Measurements from ENCODE around the gene RHBG.
A peak's percentile ranks its signal among the peaks of the same experiment; 100 is the strongest.

Gene RHBG

DNA sequence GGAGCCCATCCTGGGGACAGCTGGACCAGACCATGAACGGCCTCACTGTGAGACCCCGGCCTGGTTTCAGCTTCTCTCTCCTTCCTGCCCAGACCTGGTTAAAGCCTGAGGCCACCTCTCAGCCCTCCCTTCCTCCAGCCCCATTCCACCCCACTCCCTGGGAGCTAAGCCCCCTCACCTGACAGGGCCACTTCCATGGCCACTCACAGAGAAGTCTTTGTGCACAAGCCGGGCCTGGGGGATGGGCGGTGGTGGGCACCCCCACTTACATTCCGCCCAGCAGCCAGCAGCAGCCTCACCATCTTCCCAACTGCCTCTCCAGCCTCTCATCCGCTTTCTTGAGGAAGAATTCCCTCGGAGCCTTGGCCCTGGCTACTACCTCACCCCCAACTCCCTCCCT is 40.4 kb downstream of the RHBG start:
- DNase-seq = no peak

DNA sequence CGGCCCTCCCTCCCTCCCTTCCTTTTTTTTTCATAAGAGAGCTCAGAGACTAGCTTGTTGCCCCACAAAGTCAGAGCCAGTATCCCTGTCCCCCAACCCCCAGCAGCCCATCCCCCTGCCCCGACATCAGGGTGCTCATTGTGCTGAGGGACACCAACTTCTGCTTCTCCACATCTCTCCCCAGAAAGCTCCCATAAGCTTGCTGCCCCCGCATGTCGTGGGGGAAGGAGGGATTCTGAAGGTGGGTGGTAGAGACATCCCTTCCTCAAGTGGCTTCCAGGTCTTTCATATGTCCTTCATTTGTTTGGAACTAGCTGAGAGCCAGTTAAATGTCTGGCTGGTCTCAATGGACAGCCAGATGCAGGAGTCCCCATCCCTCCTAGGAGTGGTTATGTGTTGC is 41.2 kb downstream of the RHBG start:
- no peak for DNase-seq

DNA sequence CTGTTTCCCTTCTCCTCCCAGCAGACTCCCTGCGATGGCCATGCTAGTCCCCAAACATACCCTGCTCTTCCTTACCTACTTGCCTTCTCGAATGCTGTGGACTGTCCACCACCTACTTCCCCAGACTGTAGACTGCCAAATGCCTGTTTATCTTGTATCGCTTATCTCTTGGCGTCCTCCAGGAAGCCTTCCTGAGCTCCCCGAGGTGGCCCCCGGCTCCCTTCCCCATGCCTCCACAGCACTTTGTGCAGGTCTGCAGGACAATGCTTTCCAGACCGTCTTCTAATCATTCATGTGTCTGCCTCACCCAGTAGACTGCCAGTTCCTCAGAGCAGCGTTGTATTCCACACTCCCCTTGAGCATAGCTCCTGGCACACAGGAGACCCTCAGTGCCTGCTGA is 41.7 kb downstream of the RHBG start:
- DNase-seq = no peak

DNA sequence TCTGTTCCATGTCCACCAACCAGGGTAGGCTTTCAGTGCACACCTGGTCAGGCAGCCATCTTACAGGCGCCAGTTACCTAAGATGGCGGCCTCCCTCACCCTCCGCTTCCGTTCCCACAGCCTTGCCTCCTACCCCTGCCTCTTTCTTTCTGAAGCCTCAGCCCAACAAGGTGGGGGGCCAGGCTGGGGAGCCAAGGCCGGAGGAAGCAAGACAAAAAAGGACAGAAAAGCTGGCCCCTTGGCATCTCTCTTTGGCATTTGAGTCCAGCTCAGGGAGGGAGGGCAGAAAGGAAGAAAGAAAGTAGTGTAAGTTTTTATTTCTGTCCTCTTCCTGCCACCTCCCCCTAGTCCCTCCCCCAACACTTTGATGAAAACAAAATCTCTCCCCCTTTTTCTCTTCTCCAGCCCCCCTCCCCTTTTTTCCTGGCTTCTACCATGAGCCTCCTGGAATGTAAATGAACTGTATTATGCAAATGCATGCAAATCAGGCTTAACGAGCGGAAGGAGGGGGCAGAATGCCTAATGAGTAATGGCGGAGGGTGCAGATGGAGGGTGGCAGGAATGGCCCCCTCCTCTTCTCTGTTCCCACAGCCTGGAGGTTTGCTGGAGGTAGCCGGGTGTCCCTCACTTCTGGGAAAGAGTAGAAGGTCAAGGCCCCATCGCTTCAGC is 43.8 kb downstream of the RHBG start:
- DNase-seq = no peak

DNA sequence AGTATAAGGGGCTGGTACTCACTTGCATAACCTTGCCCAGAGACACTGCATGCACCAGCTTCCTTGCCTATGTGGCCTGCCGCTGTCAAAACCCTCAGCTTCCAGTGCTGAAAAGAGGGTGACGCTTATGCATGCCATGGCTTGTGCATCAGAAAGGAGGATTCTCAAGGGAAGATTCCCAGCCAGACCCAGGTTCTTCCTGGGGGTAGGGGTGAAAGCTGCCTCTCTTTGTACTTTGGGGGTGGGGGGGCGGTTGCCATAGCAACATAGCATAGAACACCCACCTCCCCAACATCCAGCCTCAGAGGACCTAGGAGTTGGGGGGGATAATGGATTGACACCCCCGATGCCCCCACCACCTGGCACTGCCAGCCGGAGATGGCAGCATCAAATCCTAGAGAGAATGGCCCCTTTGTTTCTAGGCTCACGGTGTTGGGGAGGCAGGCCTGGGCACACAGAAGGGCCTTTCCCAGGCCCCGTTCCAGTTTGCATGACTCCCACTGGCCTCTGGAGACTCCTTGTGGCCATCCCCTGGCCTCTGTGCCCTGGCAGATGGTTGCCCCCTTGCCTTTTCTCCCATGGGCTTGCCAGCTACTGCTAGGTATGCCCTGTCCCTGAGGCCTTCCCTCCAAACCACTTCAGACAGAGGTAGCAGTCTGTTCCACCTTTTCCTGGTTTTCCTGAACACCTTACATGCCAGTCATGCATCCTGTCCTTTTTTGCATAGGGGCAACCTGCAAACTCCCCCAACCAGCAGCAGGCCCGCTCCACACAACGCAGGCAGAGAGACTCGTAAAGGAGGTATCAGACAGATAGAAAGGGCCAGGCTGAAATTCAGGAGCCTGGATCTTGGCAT is 44.6 kb downstream of the RHBG start:
- no peak for DNase-seq

DNA sequence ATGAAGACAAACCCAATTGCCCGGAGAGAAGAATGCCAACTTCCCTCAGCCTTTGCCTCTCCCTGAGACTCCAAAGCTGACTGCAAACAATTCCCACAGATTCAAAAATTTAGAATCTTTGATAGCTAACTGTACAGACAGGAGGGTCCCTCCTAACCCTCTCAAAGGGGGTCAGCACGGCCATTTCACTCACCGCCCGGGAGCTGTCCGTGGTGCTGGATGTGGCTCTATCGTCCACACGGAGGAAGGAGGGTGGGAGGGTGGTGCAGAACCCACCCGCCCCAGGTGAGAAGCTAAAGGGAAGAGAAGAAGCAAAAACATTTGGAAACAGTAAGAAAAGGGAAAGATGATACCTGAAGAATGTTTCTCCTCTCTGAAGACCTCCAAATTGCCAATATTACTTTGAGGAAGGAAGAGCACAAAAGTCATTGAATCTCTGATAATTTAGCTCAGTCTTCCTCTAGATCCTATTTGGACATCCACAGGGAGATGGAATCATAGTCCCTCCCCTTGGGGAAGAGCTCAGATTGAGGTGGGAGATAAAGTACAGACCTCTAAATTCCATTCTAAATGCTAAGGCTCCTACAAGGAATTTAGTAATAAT is 45.6 kb downstream of the RHBG start:
- no peak for DNase-seq

DNA sequence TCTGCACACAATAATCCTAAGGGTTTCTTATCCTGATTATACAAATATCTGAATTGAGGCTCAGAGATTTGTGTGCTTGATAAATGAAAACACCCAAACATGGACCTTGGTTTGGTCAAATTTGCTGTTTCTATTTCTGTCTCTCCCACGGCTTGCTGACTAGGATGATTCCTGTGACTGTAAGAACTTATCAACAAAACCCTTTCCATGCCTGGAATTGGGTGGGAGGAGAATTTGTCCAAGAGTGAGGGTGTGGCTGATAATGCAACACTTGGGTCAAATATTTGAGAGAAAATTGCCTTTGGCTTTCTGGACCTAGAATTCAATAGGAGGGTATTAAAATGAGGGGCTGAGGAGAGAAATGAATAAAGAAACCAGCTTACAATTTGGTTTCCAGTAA is 48.0 kb downstream of the RHBG start:
- DNase-seq = no peak

DNA sequence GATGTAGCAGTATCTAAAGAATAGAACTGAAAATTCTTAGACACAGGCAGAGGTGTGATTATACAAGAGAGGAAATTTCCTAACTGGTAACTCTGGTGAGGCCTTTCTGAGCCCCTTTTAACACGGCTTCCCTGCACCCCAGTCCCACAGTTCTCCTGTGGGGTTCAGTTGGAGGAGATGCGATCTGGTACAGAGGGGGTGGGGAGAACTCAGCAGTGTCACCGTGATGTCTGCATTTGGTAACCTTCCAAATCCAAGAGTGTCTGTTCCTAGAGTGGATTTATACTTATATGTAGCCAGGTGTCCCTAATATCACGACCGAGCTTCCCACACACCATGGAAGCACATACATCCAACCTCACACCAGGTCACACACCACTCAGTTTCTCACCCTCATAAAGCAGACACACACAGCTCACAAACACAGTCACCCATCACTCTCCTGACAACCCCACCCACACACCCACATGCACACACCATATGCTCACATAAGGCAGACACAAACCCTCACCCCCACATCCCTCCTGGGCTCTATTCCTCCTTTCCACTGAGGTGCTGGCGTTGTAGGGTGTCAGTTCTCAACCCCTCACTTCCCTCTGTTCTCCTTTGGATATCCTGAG is 48.5 kb downstream of the RHBG start:
- DNase-seq = no peak

DNA sequence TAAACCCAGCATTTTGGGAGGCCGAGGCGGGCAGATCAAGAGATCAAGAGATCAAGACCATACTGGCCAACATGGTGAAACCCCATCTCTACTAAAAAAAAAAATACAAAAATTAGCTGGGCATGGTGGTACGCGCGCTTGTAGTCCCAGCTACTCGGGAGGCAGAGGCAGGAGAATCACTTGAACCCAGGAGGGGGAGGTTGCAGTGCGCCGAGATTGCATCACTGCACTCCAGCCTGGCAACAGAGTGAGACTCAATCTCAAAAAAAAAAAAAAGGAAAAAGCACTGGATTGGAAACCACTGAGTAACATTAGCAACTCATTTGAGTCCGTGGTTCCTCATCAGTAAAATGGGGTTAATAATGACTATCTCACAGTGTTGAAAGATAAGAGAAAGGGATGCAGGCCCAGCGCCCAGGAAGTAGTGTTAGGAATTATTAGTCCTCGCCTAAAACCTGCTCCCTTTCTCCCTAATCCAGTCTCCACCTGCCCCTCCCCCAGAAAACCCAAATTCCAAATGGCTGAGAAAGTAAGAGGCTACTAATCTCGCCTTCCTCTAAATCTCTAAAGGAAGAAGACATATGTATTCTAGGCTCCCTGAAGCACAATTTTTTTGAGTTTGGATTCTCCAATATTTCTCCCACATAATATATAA is 49.5 kb downstream of the RHBG start:
- DNase-seq = no peak

DNA sequence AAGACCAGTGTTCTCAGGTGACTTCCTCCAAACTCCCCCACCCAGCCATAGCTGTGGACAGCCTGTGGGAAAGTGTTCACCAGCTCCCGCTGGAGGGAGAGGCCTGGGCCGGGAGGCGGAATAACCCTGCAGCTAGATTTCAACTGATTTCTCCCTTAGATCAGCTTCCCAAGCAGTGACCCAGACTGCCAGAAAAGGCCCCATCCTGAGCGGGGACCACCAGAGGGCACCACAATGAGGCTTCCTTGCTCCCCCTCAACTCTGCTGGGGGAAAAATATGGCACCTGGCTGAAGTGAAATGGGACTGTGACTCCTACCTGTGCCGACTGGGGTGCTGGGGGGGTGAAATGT is 50.8 kb downstream of the RHBG start:
- DNase-seq = no peak

DNA sequence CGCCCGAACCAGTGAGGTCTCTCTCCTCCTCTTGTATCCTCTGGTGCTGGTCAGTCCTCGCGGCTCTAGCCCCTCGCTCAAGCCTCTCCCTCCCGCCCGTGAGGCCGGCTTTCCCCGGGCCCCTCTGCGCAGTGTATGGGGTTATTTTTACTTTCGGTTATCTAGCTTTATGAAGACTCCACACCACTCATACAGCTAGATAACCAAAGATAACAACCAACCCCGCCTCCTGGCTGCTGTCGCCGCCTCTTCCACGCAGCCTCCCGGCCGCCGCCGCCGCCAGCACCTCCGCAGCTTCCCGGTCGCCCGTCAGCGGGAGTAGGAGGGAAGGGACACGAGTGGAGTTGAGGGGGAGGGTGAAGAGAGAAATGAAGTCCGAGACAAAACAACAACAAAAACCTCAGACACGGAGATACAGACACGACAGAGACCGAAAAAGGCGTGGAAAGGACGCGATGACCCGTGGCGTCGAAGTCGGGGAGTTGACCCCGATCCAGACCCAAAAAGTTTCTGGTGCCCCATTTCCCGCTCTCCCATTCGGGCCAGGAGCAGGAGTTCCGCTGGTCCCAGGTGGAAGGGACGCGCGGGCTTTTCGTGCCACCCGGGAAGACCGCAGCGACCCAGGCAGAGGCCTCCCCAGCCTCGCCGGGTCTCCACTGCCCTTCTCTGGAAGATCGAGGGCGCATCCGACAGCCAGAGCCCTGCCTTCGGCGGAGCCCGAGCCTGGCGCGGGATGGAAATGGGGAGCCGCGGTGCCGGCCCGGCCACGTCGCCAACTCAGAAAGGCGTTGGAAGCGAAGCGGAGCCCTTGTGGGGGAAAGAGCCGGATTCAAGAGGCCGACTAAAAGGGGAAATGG is 51.4 kb downstream of the RHBG start:
- DNase-seq = no peak

DNA sequence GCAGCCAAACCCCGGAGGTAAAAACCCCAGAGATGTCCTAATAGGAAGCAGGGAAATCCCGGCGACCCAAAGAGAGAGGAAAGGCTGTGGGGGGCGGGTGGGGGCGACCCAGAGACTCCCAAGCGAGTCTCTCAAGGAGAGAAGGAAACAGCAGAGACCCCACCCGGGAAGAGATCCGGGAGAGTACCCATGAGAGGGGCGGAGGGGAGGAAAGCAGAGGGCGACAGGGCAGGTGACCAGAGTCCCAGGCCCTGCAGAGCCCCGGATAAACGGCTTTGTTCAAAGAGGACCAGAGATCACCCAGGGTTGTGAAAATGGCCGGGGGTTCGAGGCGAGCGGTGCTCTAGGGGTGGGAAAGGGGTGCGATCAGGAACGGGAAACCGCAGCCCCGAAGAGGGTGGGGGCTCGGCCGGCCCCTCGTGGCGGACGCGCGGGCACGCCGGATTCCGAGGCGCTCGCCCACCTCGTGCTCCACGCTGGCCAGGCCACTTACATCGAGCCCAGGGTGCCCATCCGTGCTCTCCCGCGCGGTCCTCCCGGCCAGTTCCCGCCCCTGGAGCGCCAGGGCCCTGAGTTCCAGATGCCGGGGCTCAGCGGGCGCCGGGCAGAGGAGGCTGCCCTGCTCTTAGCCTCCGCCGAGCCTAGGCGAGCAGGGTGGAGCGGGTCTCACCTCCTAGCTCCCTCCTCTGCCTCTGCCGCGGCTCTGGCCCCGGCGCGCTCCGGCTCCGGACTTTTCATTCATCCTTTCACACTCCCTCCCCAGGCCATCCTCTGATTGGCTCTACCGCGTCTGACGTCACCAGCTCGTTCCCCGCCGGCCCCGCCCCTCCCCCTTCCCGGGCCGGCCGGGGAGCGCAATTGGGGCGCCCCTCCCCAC is 52.3 kb downstream of the RHBG start:
- peak; percentile 49 for DNase-seq

DNA sequence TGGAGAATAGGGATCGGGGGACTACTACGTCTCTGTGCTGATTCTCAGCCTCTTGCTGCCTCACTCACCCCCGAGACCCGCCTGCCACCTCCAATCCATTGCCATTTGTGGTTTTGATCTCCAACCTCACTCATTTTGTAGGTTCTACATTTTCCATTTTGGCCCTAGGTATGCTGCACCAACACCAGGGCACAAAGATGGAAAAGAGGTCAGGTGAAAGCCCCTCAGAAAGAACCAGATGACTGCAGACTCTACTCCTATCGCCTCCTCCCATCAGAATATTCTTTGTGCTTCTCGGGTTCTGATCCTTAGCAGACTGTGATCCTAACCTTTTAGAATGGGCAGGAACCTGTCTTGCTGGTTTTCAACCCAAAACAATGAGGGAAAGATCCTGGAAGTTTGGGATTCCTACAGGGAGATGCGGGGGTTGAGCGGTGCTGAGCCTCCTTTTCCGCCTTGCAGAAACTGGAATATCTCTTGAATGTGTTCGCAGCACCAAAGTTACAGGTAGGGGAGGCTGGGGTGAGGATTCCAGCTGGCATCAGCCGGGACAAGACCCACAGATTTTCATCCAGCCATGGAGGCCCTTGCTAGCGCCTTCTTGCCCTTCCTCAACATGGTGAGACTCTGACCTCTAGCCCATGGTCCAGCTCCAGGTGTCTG is 53.1 kb downstream of the RHBG start:
- no peak for DNase-seq

DNA sequence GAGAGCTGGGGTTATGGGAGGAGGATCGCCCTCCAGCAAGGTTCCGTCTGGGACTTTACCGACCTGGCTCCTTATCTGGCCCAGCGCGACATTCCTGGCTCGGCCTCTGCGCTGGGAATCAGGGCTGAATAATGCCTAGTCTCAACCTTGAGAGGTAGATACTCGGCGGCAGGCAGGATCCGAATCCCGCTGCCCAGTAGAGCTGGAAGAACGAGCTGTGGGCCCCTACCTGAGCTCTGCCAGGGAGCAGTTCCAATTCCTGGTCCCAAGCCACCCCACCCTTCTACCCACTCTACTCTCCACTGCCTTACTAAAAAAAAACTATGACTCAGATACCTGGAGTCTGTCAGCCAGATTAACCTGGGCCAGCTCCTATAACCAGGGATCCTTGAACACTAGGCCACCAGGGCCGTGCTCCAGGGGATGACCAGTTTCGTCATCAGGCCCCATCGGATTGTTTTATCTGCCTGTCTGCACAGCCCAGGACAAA is 53.6 kb downstream of the RHBG start:
- DNase-seq = no peak

DNA sequence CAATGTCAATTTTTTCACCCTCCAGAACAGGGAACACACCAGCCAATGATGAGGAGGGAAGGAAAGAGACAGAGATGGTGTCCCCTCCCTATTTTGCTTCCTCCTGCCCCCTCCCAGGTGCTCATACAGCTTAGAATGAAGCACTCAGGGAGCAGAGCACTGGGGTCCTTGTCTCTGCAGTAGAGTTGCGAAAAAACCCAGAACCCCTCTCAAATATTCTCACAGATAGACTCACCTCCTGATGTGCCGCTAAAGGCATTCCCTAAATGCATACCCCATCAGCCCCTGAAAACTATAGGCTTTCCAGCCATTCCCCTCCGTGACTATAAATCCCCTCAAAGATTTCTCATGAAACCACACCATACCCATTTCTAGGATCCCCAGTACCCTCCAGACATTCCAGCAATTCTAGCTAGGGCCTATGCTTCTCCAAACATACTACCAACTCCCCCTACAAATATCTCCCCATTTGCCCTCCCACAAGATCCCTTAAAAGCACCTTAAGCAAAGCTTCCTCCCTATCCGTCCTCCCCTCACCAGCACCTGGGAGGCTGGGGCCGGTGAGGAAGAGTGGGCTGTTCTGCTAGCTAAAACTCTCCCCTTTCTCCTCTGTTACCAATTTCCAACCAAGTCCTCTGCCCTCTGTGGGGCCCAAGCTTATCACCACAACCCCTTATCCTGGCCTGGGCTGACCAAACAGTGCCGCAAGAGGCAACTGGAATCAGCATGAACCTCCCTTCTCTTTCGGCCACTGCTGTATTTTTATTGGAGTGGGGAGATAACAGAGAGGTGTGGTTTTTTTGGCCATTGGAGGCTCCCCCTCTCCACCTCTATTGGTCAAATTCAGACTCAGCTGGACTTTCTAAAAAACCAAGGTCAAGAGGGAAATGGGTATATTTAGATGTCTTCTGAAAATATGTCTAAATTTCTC is 54.7 kb downstream of the RHBG start:
- DNase-seq = no peak

DNA sequence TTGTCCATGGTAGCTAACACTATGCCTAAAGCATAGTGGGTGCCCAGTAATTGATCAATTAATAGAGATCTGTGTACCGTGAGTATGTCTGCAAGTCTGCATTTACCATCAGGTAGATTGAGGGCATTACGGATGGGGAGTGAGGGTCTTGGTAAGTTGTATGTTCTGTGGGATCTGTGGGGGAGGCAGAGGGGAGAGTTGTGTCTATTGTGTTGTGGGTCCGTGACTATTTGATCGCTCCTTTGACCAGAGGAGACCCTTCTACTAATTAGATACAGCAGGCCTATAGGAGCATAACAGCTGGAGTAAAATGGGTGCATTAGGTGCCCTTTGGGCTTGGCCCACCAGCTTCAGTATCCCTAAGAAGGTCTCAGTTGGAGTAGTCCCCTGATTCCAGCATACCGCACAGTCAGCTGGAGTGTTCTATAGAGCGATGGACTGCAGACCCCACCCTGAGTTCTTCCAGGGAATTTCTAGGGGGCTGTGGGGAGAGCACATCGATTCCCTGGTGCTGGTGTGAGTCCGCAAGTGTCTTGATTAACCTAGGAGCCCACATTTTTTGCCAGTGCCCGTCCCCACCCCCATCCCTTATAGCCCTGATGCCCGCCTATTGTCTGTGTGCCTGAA is 55.9 kb downstream of the RHBG start:
- DNase-seq = no peak

DNA sequence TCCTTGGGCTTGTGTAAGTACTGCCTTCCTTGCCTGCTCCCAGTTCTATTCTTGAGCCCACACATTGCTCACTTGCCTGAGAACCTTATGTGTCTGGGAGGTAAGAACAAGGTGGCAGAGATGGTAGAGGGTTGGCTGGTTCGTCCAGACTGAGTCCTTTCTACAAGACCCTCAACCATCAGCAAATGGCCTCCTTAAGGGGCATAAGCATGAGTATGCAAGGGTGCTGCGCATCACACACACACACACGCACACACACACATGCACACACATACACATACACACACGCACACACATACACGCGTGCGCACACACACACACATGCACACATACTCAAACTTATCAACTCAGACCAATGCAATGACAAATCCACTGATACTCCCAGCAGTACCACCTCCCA is 56.9 kb downstream of the RHBG start:
- DNase-seq = no peak

DNA sequence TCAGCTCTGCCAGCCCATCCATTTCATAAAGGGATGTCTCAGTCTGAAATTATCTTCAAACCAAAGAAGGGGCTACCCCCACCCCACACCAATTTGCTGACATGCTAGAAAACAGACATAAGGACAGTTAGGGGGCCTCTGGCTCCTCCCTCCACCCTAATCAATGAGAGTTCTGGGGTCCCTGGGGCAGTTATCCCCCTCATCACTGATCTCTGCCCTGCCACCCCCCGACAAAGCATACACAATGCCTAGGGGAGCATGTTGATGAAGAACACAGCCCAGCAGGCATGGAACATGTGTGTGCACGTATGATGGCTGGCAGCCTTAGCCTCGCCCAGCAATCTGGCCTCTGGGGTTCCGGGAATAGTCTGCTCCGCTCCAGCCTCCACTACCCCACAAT is 58.9 kb downstream of the RHBG start:
- DNase-seq = no peak

DNA sequence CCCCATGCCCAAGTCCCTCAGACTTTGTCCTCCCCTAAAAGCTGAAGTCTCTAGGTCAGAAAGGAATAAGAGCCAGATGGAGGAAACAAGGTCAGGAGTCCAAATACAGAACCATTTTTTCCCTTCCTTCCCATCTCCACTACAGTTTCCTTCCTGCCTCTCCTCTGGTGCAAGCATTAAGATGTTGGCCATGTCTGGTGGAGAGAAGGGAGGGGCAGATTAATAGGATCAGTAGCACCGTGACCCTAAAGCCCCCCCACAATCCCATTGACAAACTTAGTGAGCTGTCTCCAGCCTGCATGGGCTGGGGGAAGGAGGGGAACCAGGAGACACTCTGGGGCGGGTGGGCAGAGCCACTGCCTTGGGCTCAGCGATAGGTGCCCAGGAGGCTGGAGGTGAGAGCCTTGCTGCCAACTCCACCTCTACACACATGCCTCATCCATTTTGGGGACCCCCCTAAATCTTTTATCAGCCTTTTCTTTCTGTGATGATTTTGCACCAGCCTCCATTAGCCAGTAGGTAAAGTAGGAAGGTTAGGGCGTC is 59.8 kb downstream of the RHBG start:
- DNase-seq = no peak

All from fibroblast of upper back skin (primary cell).